CD4-positive, alpha-beta T cell treated with Interleukin-12 subunit alpha and Interleukin-12 subunit beta, for 1 hour (primary cell): ENCODE data around the gene TNIP1.

Source experiments
- DNase-seq: peaks from one replicate; pipeline ENCODE4 v3.0.0-alpha.2; 2020

TNIP1 gene

DNA sequence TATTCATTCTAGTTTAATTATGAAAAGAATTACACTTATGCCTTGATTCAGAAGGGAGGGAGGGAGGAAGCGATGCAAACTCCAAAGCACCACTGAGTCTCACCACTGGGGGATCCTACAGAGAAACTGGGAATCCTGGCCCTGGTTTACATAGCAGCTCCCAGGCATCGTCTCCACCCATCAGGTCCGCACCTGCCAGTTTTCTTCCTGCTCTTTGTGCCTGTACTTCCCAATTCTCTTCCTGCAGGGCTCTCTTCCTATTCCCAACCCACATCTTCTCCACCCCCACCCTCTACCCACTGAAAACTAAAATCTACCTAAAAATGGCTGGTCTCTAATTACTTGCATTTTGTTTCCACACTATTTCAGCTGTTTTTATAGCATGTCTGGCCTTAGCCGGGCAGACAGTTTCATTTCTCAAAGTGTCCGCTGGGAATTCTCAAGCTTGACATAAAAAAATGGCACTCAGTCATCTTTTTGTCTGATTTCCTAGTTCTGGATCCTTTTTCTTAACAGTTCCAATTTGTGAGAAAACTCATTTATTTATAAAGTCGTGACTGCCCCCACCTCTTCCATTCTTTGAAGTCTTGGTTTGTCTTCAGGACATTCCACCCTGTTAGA lies 1.6 kb upstream of the TNIP1 start:
- no peak for DNase-seq

DNA sequence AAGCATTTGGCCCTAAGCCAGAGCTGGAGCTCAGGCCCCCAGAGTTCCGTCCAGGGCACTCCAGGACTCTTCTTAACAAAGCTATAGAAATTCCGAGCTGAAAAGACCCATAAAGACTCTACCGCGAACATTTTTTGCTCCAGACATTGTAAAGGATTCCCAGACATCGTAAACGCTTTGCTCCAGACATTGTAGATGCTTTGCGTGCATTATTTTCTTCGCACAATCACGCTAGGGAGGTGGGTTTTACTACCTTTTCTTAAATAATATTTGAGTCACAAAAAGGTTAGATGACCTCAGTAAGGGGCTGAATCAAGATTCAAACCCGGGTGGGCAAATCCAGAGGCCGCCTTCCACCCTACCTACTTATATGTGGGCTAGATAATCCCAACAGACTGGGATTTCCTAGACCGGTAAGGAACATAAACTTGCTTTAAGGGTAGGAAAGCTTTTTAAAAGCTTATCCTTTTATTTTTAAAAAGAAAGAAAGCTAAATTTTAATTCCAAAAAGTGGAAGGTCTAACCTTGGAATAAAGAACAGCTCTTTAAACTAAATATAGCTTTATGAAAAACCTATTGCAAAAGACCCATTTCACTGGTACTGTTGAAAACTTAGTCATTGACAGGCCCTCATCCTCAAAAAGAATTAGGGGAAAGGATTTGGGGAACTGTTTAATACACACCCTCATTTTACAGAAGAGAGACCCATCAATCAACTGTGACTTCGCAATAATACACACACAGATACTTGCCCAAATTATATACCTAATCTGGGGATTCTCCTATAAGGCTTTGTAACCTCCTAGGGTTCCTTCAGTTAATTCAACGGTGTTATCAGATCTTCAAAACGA lies 822 bp upstream of the TNIP1 start:
- no peak for DNase-seq

DNA sequence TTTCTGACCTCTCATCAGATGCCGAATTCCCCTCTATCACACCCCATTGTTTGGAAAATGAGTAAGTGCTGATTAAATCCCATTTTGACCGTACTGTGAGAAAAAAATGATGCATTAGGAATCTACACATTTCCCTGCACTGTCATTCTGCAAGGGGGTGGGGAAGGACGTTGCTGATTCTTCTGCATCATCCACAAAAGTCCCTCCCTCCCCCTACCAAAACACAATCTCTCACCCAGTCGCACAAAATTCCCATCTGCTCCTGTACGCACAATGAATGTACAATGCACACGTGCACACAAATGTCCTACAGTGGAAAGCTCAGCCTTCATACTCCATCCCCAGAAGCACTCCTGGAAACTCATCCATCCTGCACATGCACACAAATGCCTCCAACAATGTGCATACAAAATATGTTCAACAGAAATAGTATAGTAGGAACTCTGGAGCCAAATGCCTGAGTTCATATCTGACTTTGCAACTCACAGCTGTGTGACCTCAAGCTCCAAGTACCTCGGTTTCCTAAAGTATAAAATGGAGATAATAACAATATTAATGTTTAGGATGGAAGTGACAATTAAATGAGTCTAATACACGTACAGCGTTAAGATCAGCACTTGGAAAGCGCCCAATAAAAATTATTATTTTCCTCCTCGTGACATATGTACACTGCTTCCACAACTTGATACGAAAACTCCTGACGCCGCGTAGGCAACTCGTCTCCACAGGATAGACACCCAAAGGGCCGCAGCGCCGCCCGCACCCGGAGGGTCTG lies 809 bp downstream of the TNIP1 start:
- no peak for DNase-seq

- DNase-seq: peak; percentile 76
Observed at GRCh38 chr5:151078490-151079262, 2.2 kb downstream of the TNIP1 start.

- no peak for DNase-seq
Observed at GRCh38 chr5:151077967-151078366, 2.9 kb downstream of the TNIP1 start.

GRCh38 chr5:151077419-151077818 lies 3.4 kb downstream of the TNIP1 start:
- DNase-seq: no peak

DNA sequence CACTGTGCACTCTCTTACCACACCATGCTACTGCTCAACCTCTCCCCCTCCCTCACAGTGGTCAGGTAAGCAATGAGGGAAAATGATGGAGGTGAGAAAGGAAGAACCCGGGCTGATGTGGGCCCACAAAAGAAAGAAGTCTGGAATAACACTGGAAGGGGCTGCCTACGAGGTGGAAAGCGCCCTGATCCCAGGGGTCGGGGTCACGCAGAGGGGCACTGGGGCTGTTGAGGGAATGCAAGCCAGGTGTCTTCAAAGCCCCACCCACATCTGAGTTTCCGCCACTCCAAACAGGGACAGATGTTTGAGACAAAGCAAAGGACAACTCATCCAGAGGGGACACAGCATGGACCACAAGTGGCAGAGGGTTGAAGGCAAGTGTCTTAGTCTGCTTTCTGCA lies 4.2 kb downstream of the TNIP1 start:
- DNase-seq: no peak

DNA sequence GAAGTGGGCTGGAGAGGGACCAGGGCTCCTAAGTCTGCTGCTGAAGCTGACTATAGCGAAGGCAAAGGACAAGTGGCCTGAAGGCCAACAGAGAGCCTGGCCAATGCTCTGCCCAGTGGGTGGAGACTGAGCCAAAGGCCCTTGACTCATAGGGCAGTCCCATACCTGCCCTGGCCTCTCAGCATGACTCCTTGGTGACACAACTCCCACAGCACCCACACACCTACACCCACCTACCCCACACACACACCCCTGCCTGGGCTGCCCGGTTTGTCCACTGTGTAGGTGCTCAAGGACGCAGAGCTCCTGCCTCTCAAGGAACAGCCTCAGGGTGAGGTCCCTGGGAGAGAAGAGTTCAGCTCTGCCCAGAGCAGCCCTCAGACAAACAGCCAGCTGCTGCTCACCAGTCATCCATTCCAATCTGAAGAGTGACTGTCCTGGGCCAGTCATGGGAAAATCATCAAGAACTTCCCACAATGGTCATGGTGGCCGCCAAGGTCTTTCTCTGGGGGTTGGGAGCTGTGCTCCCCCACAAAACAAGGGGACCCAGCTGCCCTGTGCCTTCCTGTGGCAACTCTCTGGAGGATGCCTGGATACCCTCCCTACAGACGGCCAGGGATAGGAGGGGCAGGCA lies 5.0 kb downstream of the TNIP1 start:
- DNase-seq: no peak

DNA sequence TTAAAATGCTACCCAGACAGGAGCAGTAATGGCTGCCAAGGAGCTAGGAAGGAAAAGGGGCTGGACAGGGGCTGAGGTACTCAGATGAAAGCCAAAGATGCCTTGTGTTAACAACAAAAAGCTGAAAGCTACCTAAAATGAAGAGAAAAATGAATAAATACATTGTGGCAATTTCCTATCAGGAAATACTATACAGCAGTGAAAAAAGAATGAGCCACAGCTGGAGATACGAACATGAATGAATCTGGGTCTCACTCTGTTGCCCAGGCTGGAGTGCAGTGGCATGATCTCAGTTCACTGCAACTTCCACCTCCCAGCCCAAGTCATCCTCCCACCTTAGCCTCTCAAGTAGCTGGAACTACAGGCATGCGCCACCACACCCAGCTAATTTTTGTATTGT lies 6.3 kb downstream of the TNIP1 start:
- DNase-seq: no peak

GRCh38 chr5:151073280-151073679 lies 7.6 kb downstream of the TNIP1 start:
- DNase-seq: no peak

- no peak for DNase-seq
Observed at GRCh38 chr5:151072630-151073025, 8.2 kb downstream of the TNIP1 start.

- DNase-seq: no peak
Observed at GRCh38 chr5:151071848-151072629, 8.8 kb downstream of the TNIP1 start.

DNA sequence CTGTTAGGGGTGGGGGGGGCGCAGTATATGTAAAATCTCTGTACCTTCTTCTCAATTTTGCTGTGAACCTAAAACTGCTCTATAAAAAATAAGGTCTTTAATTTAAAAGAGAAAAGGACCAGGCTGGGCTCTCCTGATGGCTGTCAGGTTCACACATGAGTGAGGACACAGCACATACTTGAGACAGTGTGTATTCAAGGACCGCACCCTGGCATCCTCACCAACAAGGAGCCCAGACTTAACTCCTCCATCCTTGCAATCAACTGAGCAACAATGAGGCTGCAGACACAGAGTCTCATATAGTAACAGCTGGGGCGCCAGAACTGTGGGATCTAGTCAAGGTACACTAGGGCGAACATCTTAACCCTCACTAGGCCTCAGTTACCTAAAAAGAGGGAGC lies 9.8 kb downstream of the TNIP1 start:
- DNase-seq: no peak

GRCh38 chr5:151070449-151070848 lies 10.4 kb downstream of the TNIP1 start:
- DNase-seq: no peak

DNA sequence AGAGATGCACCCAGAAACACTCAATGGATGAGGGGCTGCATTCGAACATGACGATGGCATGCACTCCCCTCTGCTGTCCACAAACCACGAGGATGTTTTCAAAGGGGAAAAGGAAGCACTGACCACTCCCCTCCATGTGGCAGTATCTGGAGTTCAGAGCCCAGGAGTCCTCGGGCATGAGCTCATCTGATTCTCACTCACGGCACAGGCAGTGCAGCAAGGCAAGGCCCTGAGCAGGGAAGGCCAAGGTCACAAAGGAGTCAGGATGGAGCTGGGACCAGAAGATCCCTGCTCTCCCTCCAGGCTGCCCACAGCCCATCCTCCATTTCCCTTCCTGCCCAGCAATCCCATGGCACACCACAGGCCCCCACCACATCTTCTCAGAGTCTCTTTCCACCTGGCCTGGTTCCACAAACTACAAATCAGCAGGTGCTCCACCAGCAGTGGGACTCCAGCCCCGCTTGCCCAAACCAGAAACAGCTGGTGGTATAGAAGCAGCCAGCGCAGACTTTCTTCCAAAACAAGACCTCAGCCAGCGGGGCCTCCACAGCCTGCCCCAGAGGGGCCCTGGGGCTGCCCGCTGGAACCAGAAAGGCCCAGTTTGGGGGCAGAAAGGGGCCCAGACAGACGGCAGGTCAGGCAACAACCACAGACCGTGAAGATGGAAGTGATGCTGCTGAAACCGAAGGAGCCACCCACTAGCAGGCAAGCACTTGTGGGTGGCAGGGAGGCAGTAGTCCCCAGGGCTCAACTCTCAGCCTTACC lies 12.2 kb downstream of the TNIP1 start:
- peak; percentile 27 for DNase-seq

GRCh38 chr5:151067632-151068432 lies 13.0 kb downstream of the TNIP1 start:
- no peak for DNase-seq

GRCh38 chr5:151066920-151067319 lies 13.9 kb downstream of the TNIP1 start:
- no peak for DNase-seq

GRCh38 chr5:151065609-151066008 lies 15.2 kb downstream of the TNIP1 start:
- no peak for DNase-seq

GRCh38 chr5:151064916-151065499 lies 15.8 kb downstream of the TNIP1 start:
- DNase-seq: no peak
